Activated CD4-positive, alpha-beta T cell treated with anti-CD3 and anti-CD28 coated beads, Interleukin-2, amount 10 ng/mL, durations not matched to agents 7 days and 5 days (primary cell): ENCODE measurements around the gene RHBDL3. TPM values are rescaled to one million over a fixed set of nuclear protein-coding genes. Genes with fewer than 3 reads are reported as not detected.

Experiments
- CTCF ChIA-PET: fragments of 350-600 bp; sonication (Branson Sonifier 250); formaldehyde crosslinking; loops from one replicate; lab custom pipeline; 2021; ENCODE audit warnings: antibody characterized with exemption; lab: Charles Lee
- POLR2A ChIA-PET: fragments of 350-600 bp; sonication (Branson Sonifier 250); formaldehyde crosslinking; loops from one replicate; lab custom pipeline; 2021; ENCODE audit warnings: antibody characterized with exemption; lab: Charles Lee
- DNase-seq: peaks from one replicate; pipeline ENCODE4 v3.0.0-alpha.2; 2020
- H3K27ac Mint-ChIP-seq: one replicate; pipeline ENCODE4 v1.8.0; 2021; ENCODE audit warnings: mild to moderate bottlenecking, moderate library complexity, mixed read lengths
- H3K27me3 Mint-ChIP-seq: one replicate; pipeline ENCODE4 v1.8.0; 2021; ENCODE audit warnings: mixed read lengths
- H3K36me3 Mint-ChIP-seq: one replicate; pipeline ENCODE4 v1.8.0; 2021; ENCODE audit warnings: low read depth, mixed read lengths
- H3K4me1 Mint-ChIP-seq: one replicate; pipeline ENCODE4 v1.8.0; 2021; ENCODE audit warnings: mixed read lengths
- H3K4me3 Mint-ChIP-seq: one replicate; pipeline ENCODE4 v1.8.0; 2021; ENCODE audit warnings: mild to moderate bottlenecking, moderate library complexity, mixed read lengths
- H3K9me3 Mint-ChIP-seq: one replicate; pipeline ENCODE4 v1.8.0; 2021; ENCODE audit warnings: mixed read lengths
- total RNA-seq, 2 experiments: library from RNA; stranded (reverse); gene quantifications; one replicate each; pipeline ENCODE4 v1.2.3, GENCODE V29; 2021

The RHBDL3 gene
- total RNA-seq, 2 experiments from 2014 or later = 0.67 to 0.69 TPM

DNA sequence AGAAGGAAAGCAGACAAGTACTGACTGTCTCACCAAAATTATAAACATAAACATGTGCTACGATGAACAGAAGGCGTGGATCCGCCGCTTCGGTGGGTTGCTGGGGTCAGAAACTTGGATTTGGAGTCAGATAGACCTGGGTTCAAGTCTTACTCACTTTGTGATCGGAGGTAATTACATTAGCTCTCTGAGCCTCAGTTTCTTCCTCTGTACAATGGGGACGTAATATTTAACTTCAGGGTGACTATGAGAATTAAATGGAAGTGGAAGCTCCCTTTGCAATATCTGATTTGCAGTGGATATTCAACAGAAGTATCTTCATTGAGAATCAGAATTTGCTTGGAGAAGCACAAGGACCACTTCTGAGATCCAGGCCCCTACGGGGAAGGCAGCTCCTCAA lies 6.2 kb downstream of the RHBDL3 start:
- H3K27ac Mint-ChIP-seq = no peak overlapping the region
- no peak for DNase-seq
- peaks cover 1% of the 10 kb centered on the region for H3K36me3 Mint-ChIP-seq
- H3K4me3 Mint-ChIP-seq = no peak overlapping the region
- CTCF ChIA-PET = interaction anchor here (1.0 kb wide), 1 partner anchor 53 kb away, joined by 3 read pairs; no protein-coding TSS in a partner anchor
- POLR2A ChIA-PET = no interaction called here
- H3K27me3 Mint-ChIP-seq = peaks cover 59% of the 10 kb centered on the region
- H3K4me1 Mint-ChIP-seq = peaks cover 9% of the 10 kb centered on the region
- H3K9me3 Mint-ChIP-seq = no peaks in the 10 kb centered on the region

DNA sequence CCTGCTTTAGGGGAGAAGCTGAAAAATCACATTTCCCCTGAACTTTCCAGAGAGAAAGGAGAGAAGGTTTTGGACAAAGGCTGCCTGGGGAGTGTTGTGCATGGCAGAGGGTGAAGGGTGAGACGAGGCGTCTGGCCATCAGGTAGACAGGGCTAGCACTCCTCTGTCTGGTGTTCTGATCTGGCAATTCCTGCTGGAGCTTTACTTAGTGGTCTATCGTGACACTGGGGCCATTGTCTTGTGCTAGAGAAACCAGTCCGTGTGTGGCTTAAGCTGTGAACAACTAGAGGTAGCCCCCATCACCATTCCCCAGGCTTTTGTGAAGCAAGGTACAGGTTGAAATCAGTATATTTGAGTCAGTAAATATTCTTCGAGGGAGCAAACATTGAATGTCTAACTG lies 8.5 kb downstream of the RHBDL3 start:
- Mint-ChIP-seq H3K9me3 (no peaks in the 10 kb centered on the region), H3K27ac (no peak overlapping the region)
- POLR2A ChIA-PET = no interaction called here

DNA sequence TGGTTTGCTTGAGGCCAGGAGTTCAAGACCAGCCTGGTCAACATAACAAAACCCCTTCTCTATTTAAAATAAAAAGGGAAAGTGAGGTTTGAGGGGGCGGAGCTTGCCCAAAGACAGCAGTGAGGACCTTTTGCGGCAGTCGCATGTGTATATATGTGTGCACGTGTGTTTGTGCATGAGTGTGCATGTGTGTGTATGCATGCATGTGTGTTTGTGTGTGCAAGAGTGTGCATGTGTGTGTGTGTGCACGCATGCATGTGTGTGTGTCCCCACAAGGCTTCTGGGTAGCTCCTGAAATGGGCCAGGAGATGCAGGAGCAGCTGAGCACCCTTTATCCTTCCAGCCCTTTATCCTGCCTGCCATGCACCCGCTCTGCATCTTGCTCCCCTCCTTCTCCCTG lies 9.0 kb downstream of the RHBDL3 start:
- H3K36me3 Mint-ChIP-seq = no peaks in the 10 kb centered on the region
- H3K27ac Mint-ChIP-seq = no peak overlapping the region
- no peak overlapping the region for H3K4me3 Mint-ChIP-seq
- peaks cover 31% of the 10 kb centered on the region for H3K27me3 Mint-ChIP-seq
- H3K4me1 Mint-ChIP-seq = no peaks in the 10 kb centered on the region
- POLR2A ChIA-PET = no interaction called here
- CTCF ChIA-PET = interaction anchor here (0.5 kb wide), 1 partner anchor 394 kb away, joined by 3 read pairs; no protein-coding TSS in a partner anchor
- H3K9me3 Mint-ChIP-seq = no peaks in the 10 kb centered on the region
- DNase-seq = no peak

More for the DNA sequence above, 8.5 kb downstream of the RHBDL3 start:
- DNase-seq = no peak
- Mint-ChIP-seq H3K36me3 (no peaks in the 10 kb centered on the region), H3K4me3 (no peak overlapping the region), H3K27me3 (peaks cover 36% of the 10 kb centered on the region), H3K4me1 (no peaks in the 10 kb centered on the region)
- CTCF ChIA-PET = no interaction called here

- no peak for DNase-seq
- H3K4me3 Mint-ChIP-seq = no peak overlapping the region
- POLR2A ChIA-PET = no interaction called here
- no peaks in the 10 kb centered on the region for H3K36me3 Mint-ChIP-seq
- no peaks in the 10 kb centered on the region for H3K9me3 Mint-ChIP-seq
- H3K27ac Mint-ChIP-seq = no peak overlapping the region
- CTCF ChIA-PET = interaction anchor here (0.5 kb wide), 1 partner anchor 393 kb away, joined by 3 read pairs; no protein-coding TSS in a partner anchor
- peaks cover 26% of the 10 kb centered on the region for H3K27me3 Mint-ChIP-seq
- H3K4me1 Mint-ChIP-seq = no peaks in the 10 kb centered on the region
These were observed 9.7 kb downstream of the RHBDL3 start for GRCh38 chr17:32275060-32276042.

DNA sequence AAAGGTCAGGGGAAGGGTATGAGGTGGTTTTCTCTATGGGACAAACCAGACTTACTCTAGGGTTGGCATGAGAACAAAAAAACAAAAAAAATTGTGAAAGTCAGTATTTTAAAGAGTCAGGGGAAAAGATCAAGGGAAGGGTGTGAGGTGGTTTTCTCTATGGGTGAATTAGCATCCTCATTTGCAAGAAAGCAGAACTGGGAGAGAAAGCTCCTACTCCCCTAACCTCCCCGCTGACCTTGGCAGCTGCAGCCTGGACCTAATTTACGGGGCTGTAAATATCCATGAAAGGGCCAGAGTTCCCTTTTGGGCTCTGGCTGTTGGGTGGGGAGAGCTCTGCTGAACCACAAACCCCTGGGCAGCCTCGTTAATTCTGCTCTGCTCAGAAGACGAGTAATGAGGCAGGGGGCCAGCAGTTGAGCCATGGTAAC lies 10.6 kb downstream of the RHBDL3 start:
- Mint-ChIP-seq H3K27me3 (peaks cover 20% of the 10 kb centered on the region), H3K36me3 (no peaks in the 10 kb centered on the region)
- POLR2A ChIA-PET = no interaction called here

DNA sequence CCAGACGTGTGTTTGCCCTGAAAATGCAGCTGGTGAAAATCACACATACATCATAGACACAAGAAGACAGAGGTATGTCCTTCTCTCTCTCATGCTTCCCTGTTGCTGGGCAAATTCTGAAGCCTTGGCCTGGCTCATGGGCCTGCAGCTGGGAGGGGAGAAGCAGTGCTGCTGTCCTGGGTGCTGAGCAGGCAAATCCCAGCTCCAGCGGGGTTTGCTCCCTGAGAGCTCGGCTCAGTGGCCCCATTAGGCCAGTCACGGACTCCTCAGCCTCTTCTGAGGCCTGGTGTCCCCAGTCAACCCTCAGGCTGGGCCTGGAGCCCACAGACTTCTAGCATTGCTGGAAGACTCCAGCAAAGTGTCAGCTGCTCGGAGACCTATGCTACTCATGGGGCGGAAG lies 11.7 kb downstream of the RHBDL3 start:
- Mint-ChIP-seq H3K4me1 (no peaks in the 10 kb centered on the region), H3K36me3 (no peaks in the 10 kb centered on the region), H3K9me3 (no peaks in the 10 kb centered on the region), H3K27ac (no peak overlapping the region), H3K27me3 (peaks cover 10% of the 10 kb centered on the region), H3K4me3 (no peak overlapping the region)
- CTCF ChIA-PET = no interaction called here
- DNase-seq = no peak
- POLR2A ChIA-PET = no interaction called here

More for the DNA sequence above, 10.6 kb downstream of the RHBDL3 start:
- CTCF ChIA-PET = no interaction called here
- Mint-ChIP-seq H3K4me1 (no peaks in the 10 kb centered on the region), H3K27ac (no peak overlapping the region), H3K9me3 (no peaks in the 10 kb centered on the region), H3K4me3 (no peak overlapping the region)
- no peak for DNase-seq

GRCh38 chr17:32278815-32279214 lies 13.2 kb downstream of the RHBDL3 start:
- Mint-ChIP-seq H3K27ac (no peak overlapping the region), H3K9me3 (no peaks in the 10 kb centered on the region), H3K27me3 (peaks cover 6% of the 10 kb centered on the region), H3K36me3 (no peaks in the 10 kb centered on the region), H3K4me1 (no peaks in the 10 kb centered on the region), H3K4me3 (no peak overlapping the region)
- POLR2A ChIA-PET = no interaction called here
- CTCF ChIA-PET = no interaction called here
- no peak for DNase-seq

DNA sequence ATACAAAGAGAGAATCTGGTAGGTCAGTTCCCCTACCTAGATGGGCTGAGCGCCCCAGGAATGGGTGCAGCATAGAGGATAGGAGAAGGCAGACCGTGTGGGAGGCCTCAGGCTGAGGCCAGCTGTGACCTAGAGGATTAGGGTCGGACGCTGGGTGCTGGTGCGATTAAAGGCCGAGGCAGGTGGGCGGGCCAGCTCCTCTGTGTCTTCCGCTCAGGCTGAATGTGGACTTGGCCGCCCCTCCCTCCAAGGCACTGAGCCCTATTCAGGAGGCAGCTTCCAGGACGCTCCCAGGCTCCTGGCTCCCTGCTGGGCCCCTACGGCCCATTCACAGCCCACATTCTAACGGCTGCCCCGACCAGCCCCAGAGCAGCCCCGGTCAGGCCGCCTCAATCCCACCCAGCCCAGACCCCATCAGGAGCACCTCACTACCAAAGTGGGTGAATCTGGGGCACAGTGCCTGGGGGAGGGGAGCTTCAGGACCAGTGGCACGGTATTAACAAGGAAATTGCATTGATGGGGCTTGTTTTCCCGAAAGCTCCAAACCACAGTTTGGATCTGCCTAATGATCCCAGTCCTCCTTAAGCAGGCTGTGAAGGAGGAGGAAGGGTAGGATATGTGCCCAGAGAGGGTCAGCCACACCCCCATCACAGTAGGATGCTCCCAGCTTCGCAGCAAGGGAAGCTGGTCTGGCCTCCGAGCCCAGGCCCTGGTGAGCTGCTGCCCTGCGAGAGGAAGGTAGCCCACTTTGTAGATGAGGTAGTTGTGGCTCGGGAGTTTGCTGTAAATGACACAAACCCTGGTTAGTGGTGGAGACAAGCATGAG lies 14.5 kb downstream of the RHBDL3 start:
- Mint-ChIP-seq H3K9me3 (no peaks in the 10 kb centered on the region), H3K36me3 (no peaks in the 10 kb centered on the region), H3K4me1 (no peaks in the 10 kb centered on the region), H3K27me3 (no peaks in the 10 kb centered on the region), H3K27ac (no peak overlapping the region), H3K4me3 (no peak overlapping the region)
- CTCF ChIA-PET = interaction anchor here (1.2 kb wide), 1 partner anchor 15 kb away, joined by 3 read pairs; no protein-coding TSS in a partner anchor
- POLR2A ChIA-PET = interaction anchor here (0.6 kb wide), 1 partner anchor 635 kb away, joined by 3 read pairs; no protein-coding TSS in a partner anchor
- no peak for DNase-seq

GRCh38 chr17:32281011-32281451 lies 15.4 kb downstream of the RHBDL3 start:
- ChIA-PET POLR2A (no interaction called here), CTCF (interaction anchor here (1.2 kb wide), 1 partner anchor 14 kb away, joined by 3 read pairs; no protein-coding TSS in a partner anchor)
- Mint-ChIP-seq H3K27ac (no peak overlapping the region), H3K4me3 (no peak overlapping the region), H3K27me3 (no peaks in the 10 kb centered on the region), H3K4me1 (no peaks in the 10 kb centered on the region), H3K9me3 (no peaks in the 10 kb centered on the region), H3K36me3 (no peaks in the 10 kb centered on the region)
- DNase-seq = no peak

- ChIA-PET POLR2A (no interaction called here), CTCF (no interaction called here)
- Mint-ChIP-seq H3K36me3 (no peaks in the 10 kb centered on the region), H3K4me1 (no peaks in the 10 kb centered on the region), H3K4me3 (no peak overlapping the region), H3K27ac (no peak overlapping the region), H3K27me3 (no peaks in the 10 kb centered on the region), H3K9me3 (no peaks in the 10 kb centered on the region)
- DNase-seq = no peak
These were observed 18.1 kb downstream of the RHBDL3 start for GRCh38 chr17:32283745-32284201.

DNA sequence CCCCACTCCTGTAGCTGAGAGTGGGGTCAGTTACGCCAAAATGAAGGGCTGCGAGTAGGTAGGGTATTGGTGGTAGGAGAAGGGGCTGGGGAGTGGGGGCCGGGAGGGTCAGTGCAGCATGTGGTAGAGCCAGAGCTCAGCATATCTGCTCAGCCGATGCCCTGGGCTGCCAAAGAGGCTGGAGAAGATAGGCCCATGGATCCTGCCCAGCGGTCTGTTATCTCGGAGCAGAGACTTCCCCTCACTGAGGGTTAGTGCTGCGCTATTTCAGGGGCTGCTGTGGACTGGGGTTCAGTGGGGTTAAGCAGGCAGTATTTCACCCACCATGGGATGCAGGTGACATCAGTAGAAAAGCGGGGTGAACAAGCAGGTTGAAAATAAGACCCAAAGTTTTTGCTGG lies 19.7 kb downstream of the RHBDL3 start:
- ChIA-PET CTCF (interaction anchor here (1.2 kb wide), 1 partner anchor 13 kb away, joined by 3 read pairs; no protein-coding TSS in a partner anchor), POLR2A (no interaction called here)
- no peak for DNase-seq
- Mint-ChIP-seq H3K9me3 (no peaks in the 10 kb centered on the region), H3K27me3 (peaks cover 5% of the 10 kb centered on the region), H3K27ac (no peak overlapping the region), H3K36me3 (no peaks in the 10 kb centered on the region), H3K4me3 (no peak overlapping the region), H3K4me1 (peaks cover 2% of the 10 kb centered on the region)

DNA sequence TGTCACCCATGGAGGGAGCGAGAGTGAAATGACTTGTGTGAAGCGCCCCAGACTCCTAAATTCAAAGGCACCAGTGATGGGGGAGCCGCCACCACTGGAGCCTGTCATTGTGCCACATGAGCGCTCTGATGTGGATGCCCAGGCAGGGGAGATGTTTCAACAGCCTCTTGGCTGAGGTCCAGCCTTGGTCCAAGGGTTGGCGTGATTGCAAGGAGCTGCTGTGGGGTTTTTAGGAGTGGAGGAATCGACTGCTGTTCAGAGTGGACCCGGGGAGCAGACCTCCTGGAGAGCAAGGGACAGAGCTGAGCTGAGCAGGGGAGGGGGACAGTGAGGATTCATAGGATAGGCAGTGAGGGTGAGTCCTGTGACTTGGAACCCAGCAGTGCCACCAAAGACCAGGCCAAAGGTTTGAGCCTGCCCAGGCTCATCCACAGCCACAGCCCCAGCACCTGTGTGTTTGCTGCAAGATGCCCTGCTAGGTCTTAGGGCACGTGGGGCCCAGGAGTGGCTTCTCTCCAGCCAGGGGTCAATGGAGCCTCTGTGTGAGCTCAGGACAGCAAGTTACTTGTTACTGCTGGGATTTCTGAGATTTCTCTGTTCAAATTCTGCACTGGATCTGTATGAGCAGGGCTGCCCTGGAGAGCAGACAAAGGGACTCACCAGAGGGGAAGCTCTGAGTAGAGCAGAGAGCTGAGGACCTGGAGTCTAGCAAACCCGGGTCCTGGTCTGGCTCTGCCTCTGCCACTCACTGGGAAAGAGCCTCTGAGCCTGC lies 20.3 kb downstream of the RHBDL3 start:
- H3K27ac Mint-ChIP-seq = no peak overlapping the region
- no peak for DNase-seq
- ChIA-PET POLR2A (no interaction called here), CTCF (interaction anchor here (1.2 kb wide), 1 partner anchor 13 kb away, joined by 3 read pairs; no protein-coding TSS in a partner anchor)
- H3K36me3 Mint-ChIP-seq = no peaks in the 10 kb centered on the region
- H3K4me3 Mint-ChIP-seq = no peak overlapping the region
- peaks cover 2% of the 10 kb centered on the region for H3K4me1 Mint-ChIP-seq
- H3K9me3 Mint-ChIP-seq = no peaks in the 10 kb centered on the region
- peaks cover 5% of the 10 kb centered on the region for H3K27me3 Mint-ChIP-seq
